ENCODE data around the gene KRT10. TPM values are rescaled to one million over a fixed set of nuclear protein-coding genes. Genes with fewer than 3 reads are reported as not detected.
"Not testable (repeated sequence)": the region's sequence is repeated elsewhere in the genome, so short reads cannot be mapped to it uniquely, and the experiment has no call there.

Gene KRT10
- polyA plus RNA-seq, 3 donors, result 9.7 to 79.1 (median 58.7) TPM

DNA sequence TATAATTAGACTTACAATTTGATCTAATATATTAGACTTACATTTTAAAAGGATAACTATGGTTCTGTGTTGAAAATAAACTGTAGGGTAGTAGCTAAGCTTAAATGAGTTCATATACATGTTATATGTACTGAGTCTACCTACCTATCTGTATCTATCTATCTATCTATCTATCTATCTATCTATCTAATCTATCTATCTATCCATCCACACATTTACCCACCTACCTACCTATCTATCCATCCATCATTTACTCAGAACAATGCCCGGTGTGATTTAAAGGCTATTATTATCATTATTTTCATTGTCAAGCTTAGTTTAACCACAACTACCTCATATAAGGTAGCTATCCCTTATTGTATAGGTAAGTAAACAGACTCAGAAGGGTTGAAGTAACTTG, 7.0 kb downstream of the KRT10 start:
- no peak overlapping the region for H3K4me3 Mint-ChIP-seq
- intact Hi-C loops (cut with micrococcal nuclease), result loop anchor here in 1 of 2 donors (5.0 kb wide), 2 partner anchors 732 to 852 kb away; no protein-coding TSS in a partner anchor
- H3K4me2 ChIP-seq (replicated peaks; ENCODE audit: extremely low read depth, low read length, poor library complexity, severe bottlenecking), result no peak overlapping the region

DNA sequence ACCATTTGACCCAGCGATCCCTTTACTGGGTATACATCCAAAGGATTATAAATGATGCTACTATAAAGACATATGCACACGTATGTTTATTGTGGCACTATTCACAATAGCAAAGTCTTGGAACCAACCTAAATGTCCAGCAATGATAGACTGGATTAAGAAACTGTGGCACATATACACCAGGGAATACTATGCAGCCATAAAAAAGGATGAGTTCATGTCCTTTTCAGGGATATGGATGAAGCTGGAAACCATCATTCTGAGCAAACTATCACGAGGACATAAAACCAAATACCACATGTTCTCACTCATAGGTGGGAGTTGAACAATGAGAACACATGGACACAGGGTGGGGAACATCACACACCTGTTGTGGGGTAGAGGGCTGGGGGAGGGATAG, 7.8 kb downstream of the KRT10 start:
- H3K4me1 Mint-ChIP-seq, result peaks cover 12% of the 10 kb centered on the region

More for the DNA sequence above, 7.0 kb downstream of the KRT10 start:
- Histone ChIP-seq H3K4me1 (ENCODE audit: control insufficient read depth in 1 of 2, insufficient read depth in 2 of 2, low read length in 2 of 2) (peaks cover 8 to 14% of the 10 kb centered on the region in 2 donors), H3K27ac (ENCODE audit: low read depth in 1 of 2, low read length in 2 of 2) (no peak overlapping the region), H3K9ac (ENCODE audit: insufficient read depth, low read length, poor library complexity, severe bottlenecking) (no peak overlapping the region), H3K36me3 (replicated peaks in 1 of 2; ENCODE audit: control insufficient read depth in 1 of 2, insufficient read depth in 2 of 2, low read length in 2 of 2) (peaks cover 0 to 9% of the 10 kb centered on the region in 2 donors), H3K9me3 (replicated peaks in 1 of 2; ENCODE audit: control insufficient read depth in 1 of 2, insufficient read depth in 1 of 2, low read length in 2 of 2) (peaks cover 7 to 16% of the 10 kb centered on the region in 2 donors), H3K27me3 (ENCODE audit: control insufficient read depth in 2 of 2, insufficient read depth in 2 of 2, low read length in 2 of 2) (peaks cover 29 to 46% of the 10 kb centered on the region in 2 donors), H2AFZ (ENCODE audit: insufficient read depth, low read depth, low read length, poor library complexity, severe bottlenecking) (no peak overlapping the region), H3K4me3 (replicated peaks in 1 of 3; ENCODE audit: low read depth in 2 of 3, low read length in 3 of 3) (no peak overlapping the region), H3K79me2 (ENCODE audit: insufficient read depth, low read length) (no peaks in the 10 kb centered on the region), H4K20me1 (ENCODE audit: insufficient read depth, low read length) (no peaks in the 10 kb centered on the region)
- Mint-ChIP-seq H3K4me1 (peaks cover 12% of the 10 kb centered on the region), H3K27me3 (ENCODE audit: low read depth in 3 of 3) (peaks cover 27 to 48% (median 29%) of the 10 kb centered on the region in 3 donors), H3K9me3 (peaks cover 15 to 43% (median 33%) of the 10 kb centered on the region in 7 donors), H3K36me3 (peaks cover 9 to 11% of the 10 kb centered on the region in 2 donors), H3K27ac (no peak overlapping the region)
- DNase-seq, result no peak
- TF ChIP-seq, protein P1, sequence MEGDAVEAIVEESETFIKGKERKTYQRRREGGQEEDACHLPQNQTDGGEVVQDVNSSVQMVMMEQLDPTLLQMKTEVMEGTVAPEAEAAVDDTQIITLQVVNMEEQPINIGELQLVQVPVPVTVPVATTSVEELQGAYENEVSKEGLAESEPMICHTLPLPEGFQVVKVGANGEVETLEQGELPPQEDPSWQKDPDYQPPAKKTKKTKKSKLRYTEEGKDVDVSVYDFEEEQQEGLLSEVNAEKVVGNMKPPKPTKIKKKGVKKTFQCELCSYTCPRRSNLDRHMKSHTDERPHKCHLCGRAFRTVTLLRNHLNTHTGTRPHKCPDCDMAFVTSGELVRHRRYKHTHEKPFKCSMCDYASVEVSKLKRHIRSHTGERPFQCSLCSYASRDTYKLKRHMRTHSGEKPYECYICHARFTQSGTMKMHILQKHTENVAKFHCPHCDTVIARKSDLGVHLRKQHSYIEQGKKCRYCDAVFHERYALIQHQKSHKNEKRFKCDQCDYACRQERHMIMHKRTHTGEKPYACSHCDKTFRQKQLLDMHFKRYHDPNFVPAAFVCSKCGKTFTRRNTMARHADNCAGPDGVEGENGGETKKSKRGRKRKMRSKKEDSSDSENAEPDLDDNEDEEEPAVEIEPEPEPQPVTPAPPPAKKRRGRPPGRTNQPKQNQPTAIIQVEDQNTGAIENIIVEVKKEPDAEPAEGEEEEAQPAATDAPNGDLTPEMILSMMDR (IDR thresholded peaks at IDR 0.05), result no peak
- no CpG with 5 or more reads among the region's 1 CpG for WGBS (ENCODE audit: insufficient coverage)

More for the DNA sequence above, 7.8 kb downstream of the KRT10 start:
- intact Hi-C loops (cut with micrococcal nuclease), result loop anchor here in 1 of 2 donors (5.0 kb wide), 2 partner anchors 733 to 853 kb away; no protein-coding TSS in a partner anchor
- no CpG with 5 or more reads among the region's 3 CpGs for WGBS (ENCODE audit: insufficient coverage)
- H4K20me1 ChIP-seq (ENCODE audit: insufficient read depth, low read length); H3K4me3 ChIP-seq (replicated peaks in 1 of 3; ENCODE audit: low read depth in 2 of 3, low read length in 3 of 3); H3K9ac ChIP-seq (ENCODE audit: insufficient read depth, low read length, poor library complexity, severe bottlenecking); H2AFZ ChIP-seq (ENCODE audit: insufficient read depth, low read depth, low read length, poor library complexity, severe bottlenecking); H3K9me3 ChIP-seq (replicated peaks in 1 of 2; ENCODE audit: control insufficient read depth in 1 of 2, insufficient read depth in 1 of 2, low read length in 2 of 2); H3K27ac Mint-ChIP-seq; H3K27ac ChIP-seq (ENCODE audit: low read depth in 1 of 2, low read length in 2 of 2); H3K36me3 ChIP-seq (replicated peaks in 1 of 2; ENCODE audit: control insufficient read depth in 1 of 2, insufficient read depth in 2 of 2, low read length in 2 of 2); H3K79me2 ChIP-seq (ENCODE audit: insufficient read depth, low read length); DNase-seq; H3K4me2 ChIP-seq (replicated peaks; ENCODE audit: extremely low read depth, low read length, poor library complexity, severe bottlenecking): not testable (repeated sequence)
- Mint-ChIP-seq H3K9me3 (peaks cover 14 to 36% (median 29%) of the 10 kb centered on the region in 7 donors), H3K4me3 (peak overlapping the region in 1 of 2 donors; percentile 56), H3K27me3 (ENCODE audit: low read depth in 3 of 3) (peaks cover 29 to 50% (median 33%) of the 10 kb centered on the region in 3 donors), H3K36me3 (peaks cover 9 to 10% of the 10 kb centered on the region in 2 donors)
- Histone ChIP-seq H3K27me3 (ENCODE audit: control insufficient read depth in 2 of 2, insufficient read depth in 2 of 2, low read length in 2 of 2) (peaks cover 36 to 46% of the 10 kb centered on the region in 2 donors), H3K4me1 (ENCODE audit: control insufficient read depth in 1 of 2, insufficient read depth in 2 of 2, low read length in 2 of 2) (peaks cover 8 to 14% of the 10 kb centered on the region in 2 donors)
